HG02938 (cell line): ENCODE data around the gene MAD1L1.

Experiments
- ATAC-seq: cut with Tn5 transposase; IDR thresholded peaks from one replicate; pipeline ENCODE4 v1.9.1; 2021; ENCODE audit warnings: mild to moderate bottlenecking, moderate library complexity; ENCODE audit not compliant: unreplicated experiment

MAD1L1 gene

GRCh38 chr7:2219136-2219535 is 13.6 kb downstream of the MAD1L1 start:
- ATAC-seq: no peak

GRCh38 chr7:2218444-2218785 is 14.3 kb downstream of the MAD1L1 start:
- ATAC-seq: no peak

- no peak for ATAC-seq
Observed at GRCh38 chr7:2217716-2218443, 14.9 kb downstream of the MAD1L1 start.

- ATAC-seq: no peak
Observed at GRCh38 chr7:2217206-2217605, 15.5 kb downstream of the MAD1L1 start.

- ATAC-seq: no peak
Observed at GRCh38 chr7:2215851-2216250, 16.9 kb downstream of the MAD1L1 start.

- no peak for ATAC-seq
Observed at GRCh38 chr7:2214636-2215035, 18.1 kb downstream of the MAD1L1 start.

GRCh38 chr7:2213551-2214215 is 19.1 kb downstream of the MAD1L1 start:
- ATAC-seq: no peak

- ATAC-seq: no peak
Observed at GRCh38 chr7:2212906-2213305, 19.8 kb downstream of the MAD1L1 start.

- ATAC-seq: no peak
Observed at GRCh38 chr7:2211926-2212325, 20.8 kb downstream of the MAD1L1 start.

- no peak for ATAC-seq
Observed at GRCh38 chr7:2211259-2211880, 21.4 kb downstream of the MAD1L1 start.

GRCh38 chr7:2210551-2211258 is 22.0 kb downstream of the MAD1L1 start:
- ATAC-seq: no peak

- ATAC-seq: peak; percentile 11
Observed at GRCh38 chr7:2209961-2210323, 22.8 kb downstream of the MAD1L1 start.

- peak; percentile 37 for ATAC-seq
Observed at GRCh38 chr7:2209146-2209960, 23.4 kb downstream of the MAD1L1 start.

GRCh38 chr7:2208712-2209111 is 24.0 kb downstream of the MAD1L1 start:
- ATAC-seq: no peak

- no peak for ATAC-seq
Observed at GRCh38 chr7:2205036-2205780, 27.5 kb downstream of the MAD1L1 start.

GRCh38 chr7:2204446-2204845 is 28.3 kb downstream of the MAD1L1 start:
- ATAC-seq: no peak

- no peak for ATAC-seq
Observed at GRCh38 chr7:2203766-2204300, 28.9 kb downstream of the MAD1L1 start.

- no peak for ATAC-seq
Observed at GRCh38 chr7:2202901-2203765, 29.6 kb downstream of the MAD1L1 start.

GRCh38 chr7:2202361-2202761 is 30.4 kb downstream of the MAD1L1 start:
- no peak for ATAC-seq
